Retinal pigment epithelial cell (primary cell): ENCODE data around the gene PKP2.
"Not testable (repeated sequence)": the region's sequence is repeated elsewhere in the genome, so short reads cannot be mapped to it uniquely, and the experiment has no call there.

ENCODE experiments used
- DNase-seq: peaks from one replicate; pipeline ENCODE4 v3.0.0-alpha.2; 2010; ENCODE audit warnings: low read depth
- H3K4me3 ChIP-seq: 2 replicates; pipeline ENCODE4 v1.5.1; 2011; ENCODE audit warnings: mild to moderate bottlenecking, low read length, control low read depth, moderate library complexity
- TF ChIP-seq, protein P1 (sequence below): conservative IDR thresholded peaks from 2 replicates; pipeline ENCODE4 v1.5.1; 2011; ENCODE audit warnings: low read depth, low read length, control low read depth, inconsistent platforms

PKP2 gene

DNA sequence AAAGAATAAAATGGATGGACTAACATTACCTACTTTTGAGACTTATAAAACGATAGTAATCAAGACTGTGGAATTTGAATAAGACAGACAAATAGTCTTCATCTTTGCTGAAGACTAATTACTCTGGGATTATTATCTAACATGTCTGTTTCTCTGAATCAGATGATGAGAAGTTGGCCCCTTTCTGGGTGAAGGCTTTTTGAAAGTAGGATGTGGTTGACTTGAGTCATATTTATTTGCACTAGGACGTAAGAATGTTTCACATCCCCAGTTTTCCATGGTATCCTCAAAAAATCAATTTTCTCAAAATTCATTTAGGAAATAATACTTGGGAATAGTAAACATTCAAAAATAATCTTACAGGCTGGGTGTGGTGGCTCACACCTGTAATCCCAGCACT lies 31.8 kb downstream of the PKP2 start:
- TF ChIP-seq, protein P1, sequence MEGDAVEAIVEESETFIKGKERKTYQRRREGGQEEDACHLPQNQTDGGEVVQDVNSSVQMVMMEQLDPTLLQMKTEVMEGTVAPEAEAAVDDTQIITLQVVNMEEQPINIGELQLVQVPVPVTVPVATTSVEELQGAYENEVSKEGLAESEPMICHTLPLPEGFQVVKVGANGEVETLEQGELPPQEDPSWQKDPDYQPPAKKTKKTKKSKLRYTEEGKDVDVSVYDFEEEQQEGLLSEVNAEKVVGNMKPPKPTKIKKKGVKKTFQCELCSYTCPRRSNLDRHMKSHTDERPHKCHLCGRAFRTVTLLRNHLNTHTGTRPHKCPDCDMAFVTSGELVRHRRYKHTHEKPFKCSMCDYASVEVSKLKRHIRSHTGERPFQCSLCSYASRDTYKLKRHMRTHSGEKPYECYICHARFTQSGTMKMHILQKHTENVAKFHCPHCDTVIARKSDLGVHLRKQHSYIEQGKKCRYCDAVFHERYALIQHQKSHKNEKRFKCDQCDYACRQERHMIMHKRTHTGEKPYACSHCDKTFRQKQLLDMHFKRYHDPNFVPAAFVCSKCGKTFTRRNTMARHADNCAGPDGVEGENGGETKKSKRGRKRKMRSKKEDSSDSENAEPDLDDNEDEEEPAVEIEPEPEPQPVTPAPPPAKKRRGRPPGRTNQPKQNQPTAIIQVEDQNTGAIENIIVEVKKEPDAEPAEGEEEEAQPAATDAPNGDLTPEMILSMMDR: no peak
- no peak overlapping the region for H3K4me3 ChIP-seq
- no peak for DNase-seq

DNA sequence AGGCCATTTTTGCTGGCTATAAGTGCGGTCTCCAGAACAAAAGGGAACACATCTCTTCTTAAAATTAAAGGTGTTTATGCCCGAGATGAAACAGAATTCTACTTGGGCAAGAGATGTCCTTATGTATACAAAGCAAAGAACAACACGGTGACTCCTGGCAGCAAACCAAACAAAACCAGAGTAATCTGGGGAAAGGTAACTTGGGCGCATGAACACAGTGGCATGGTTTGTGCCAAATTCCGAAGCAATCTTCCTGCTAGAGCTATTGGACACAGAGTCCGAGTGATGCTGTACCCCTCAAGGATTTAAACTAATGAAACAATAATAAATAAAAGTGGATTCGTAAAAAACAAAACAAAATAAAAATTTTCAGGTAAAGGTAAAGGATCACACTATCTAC lies 33.4 kb downstream of the PKP2 start:
- no peak overlapping the region for H3K4me3 ChIP-seq
- TF ChIP-seq, protein P1: no peak
- DNase-seq: no peak

DNA sequence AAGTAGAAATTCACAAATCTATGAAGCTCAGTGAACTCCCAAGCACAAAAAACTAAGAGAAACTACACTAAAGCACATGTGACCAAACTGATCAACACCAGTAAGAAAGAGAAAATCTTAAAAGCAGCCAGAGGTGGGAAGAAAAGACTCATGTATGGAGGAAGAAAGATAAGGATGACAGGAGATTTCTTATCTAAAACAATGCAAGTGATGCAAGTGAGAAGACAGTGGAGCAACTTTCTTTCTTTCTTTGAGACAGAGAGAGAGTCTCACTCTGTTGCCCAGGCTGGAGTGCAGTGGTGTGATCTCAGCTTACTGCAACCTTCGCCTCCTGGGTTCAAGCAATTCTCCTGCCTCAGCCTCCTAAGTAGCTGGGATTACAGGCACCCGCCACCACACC lies 34.9 kb downstream of the PKP2 start:
- DNase-seq, H3K4me3 ChIP-seq: not testable (repeated sequence)

DNA sequence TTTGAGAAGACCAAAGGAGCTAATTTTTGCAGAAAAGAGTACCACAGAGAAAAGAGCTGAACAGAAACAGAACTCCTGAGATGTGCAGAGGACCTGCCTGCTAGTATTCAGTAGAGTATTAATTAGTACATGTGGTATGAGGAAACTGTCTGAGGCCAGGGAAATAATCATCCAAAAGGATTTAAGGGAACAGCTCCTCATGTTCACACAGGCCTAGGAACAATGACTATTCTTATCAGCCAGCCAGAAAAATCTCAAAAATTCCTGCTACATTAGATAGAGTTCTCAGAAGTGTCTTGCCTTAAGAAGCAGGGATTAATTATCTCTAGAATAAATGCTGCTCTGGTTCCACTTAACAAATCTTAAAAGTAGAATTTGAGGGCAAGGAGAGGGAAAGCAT lies 36.4 kb downstream of the PKP2 start:
- no peak for DNase-seq
- TF ChIP-seq, protein P1: no peak
- H3K4me3 ChIP-seq: no peak overlapping the region

DNA sequence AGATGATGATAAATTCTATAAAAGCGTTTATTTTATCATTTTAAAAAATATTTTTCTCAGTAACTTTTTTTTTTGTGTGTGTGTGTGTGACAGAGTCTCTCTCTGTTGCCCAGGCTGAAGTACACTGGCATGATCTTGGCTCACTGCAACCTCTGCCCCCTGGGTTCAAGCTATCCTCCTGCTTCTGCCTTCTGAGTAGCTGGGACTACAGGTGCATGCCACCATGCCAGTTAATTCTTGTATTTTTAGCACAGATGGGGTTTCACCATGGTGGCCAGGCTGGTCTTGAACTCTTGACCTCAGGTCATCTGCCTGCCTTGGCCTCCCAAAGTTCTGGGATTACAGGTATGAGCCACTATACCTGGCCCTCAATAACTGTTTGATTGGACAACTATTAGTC lies 37.2 kb downstream of the PKP2 start:
- H3K4me3 ChIP-seq: no peak overlapping the region
- TF ChIP-seq, protein P1: no peak
- DNase-seq: no peak

DNA sequence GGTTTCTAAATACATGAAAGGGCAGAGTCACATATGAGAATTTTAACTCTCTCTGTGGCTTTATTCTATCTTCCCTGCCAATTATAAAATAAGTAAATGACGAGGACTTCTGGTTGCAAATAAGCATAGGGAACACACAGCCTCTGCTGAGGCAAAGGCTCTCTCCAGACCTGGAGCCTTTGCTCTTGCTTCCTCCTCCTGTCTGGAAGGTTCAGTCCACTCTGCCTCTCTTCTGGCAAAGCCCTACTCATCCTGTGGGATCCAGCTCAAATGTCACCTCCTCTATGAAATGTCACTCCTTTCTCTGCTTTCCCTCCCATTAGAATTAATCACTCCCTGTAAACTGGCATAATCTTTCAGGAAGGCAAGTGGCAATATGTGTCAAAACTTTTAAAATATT lies 41.9 kb downstream of the PKP2 start:
- no peak for DNase-seq
- H3K4me3 ChIP-seq: no peak overlapping the region
- TF ChIP-seq, protein P1: no peak

DNA sequence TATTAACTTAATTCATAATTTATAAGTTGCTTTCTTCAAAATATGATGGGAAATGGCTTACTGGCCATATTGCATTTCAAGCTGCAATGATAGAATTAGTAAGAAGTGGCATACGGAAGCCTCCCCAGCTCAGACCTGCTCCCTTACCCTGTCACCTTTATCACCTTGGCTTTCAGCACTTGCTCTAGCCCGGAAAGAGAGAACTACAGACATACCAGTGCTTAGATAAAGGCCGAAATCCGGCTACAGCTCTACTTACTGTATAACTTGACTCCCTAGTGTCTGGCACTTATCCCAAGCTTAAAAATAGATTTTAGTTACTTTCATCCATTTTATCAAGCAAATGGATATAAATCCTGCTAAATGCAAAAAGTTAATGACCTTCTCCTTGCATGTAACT lies 42.5 kb downstream of the PKP2 start:
- no peak overlapping the region for H3K4me3 ChIP-seq
- TF ChIP-seq, protein P1: no peak
- no peak for DNase-seq

DNA sequence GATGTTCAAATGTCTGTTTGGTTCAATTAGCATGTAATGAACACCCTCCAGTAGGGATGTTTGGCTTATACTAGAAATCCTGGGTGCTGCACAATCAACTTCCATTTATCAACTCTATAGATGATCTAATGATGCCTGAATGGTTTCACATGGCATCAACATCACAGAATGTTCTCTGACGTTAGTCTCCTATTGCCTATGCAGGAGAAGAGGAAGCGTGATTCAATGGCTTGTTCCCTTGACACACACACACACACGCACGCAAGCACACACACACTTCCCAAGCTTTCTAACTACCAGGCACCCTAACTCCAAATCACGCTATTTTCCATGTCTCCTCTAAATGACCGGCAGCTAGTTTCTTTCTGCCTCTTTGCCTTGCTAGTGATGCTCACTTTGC lies 49.3 kb downstream of the PKP2 start:
- no peak for DNase-seq
- TF ChIP-seq, protein P1: no peak
- H3K4me3 ChIP-seq: no peak overlapping the region
